Stomach smooth muscle (tissue), 2 donors: ENCODE results near the gene BLVRB.

Experiments
- H3K27ac ChIP-seq: one replicate; pipeline ENCODE4 v1.7.0; 2013; ENCODE audit warnings: mild to moderate bottlenecking, low read length, inconsistent platforms
- H3K27me3 ChIP-seq, 2 donors: one replicate each; pipeline ENCODE4 v1.7.0; 2013; ENCODE audit warnings: low read length in 2 of 2; ENCODE audit not compliant: insufficient read depth in 2 of 2, control insufficient read depth in 1 of 2
- H3K36me3 ChIP-seq, 2 donors: one replicate each; pipeline ENCODE4 v1.7.0; 2013; ENCODE audit warnings: low read length in 2 of 2; ENCODE audit not compliant: control insufficient read depth in 2 of 2, insufficient read depth in 2 of 2
- H3K4me1 ChIP-seq: one replicate; pipeline ENCODE4 v1.7.0; 2013; ENCODE audit warnings: low read length; ENCODE audit not compliant: control insufficient read depth, insufficient read depth
- H3K4me3 ChIP-seq, 2 donors: one replicate each; pipeline ENCODE4 v1.7.0; 2013; ENCODE audit warnings: low read length in 2 of 2
- H3K9ac ChIP-seq, 2 donors: one replicate each; pipeline ENCODE4 v1.7.0; 2013; ENCODE audit warnings: low read length in 2 of 2, mild to moderate bottlenecking in 1 of 2
- H3K9me3 ChIP-seq, 2 donors: one replicate each; pipeline ENCODE4 v1.7.0; 2013; ENCODE audit warnings: low read length in 2 of 2; ENCODE audit not compliant: control insufficient read depth in 2 of 2
- donor health status: healthy.
- donor health status: Pancreatic carcinoma.

BLVRB gene

GRCh38 chr19:40403262-40403984, 62.1 kb downstream of the BLVRB start:
- H3K9ac ChIP-seq: peak overlapping the region in 1 of 2 donors; percentile 29
- peak overlapping the region; percentile 62 for H3K27ac ChIP-seq
- peak overlapping the region; percentile 50 to 72 for H3K4me3 ChIP-seq
- H3K36me3 ChIP-seq: no peaks in the 10 kb centered on the region
- H3K9me3 ChIP-seq: no peaks in the 10 kb centered on the region
- peaks cover 9% of the 10 kb centered on the region for H3K4me1 ChIP-seq
- no peaks in the 10 kb centered on the region for H3K27me3 ChIP-seq

GRCh38 chr19:40400559-40400958, 65.0 kb downstream of the BLVRB start:
- H3K9ac ChIP-seq: no peak overlapping the region
- H3K27me3 ChIP-seq: no peaks in the 10 kb centered on the region
- no peaks in the 10 kb centered on the region for H3K9me3 ChIP-seq
- no peak overlapping the region for H3K27ac ChIP-seq
- peaks cover 9% of the 10 kb centered on the region for H3K4me1 ChIP-seq
- no peaks in the 10 kb centered on the region for H3K36me3 ChIP-seq
- no peak overlapping the region for H3K4me3 ChIP-seq

- no peak overlapping the region for H3K27ac ChIP-seq
- H3K9ac ChIP-seq: no peak overlapping the region
- H3K9me3 ChIP-seq: no peaks in the 10 kb centered on the region
- no peak overlapping the region for H3K4me3 ChIP-seq
- no peaks in the 10 kb centered on the region for H3K27me3 ChIP-seq
- peaks cover 4% of the 10 kb centered on the region for H3K4me1 ChIP-seq
- H3K36me3 ChIP-seq: no peaks in the 10 kb centered on the region
These were observed 67.0 kb downstream of the BLVRB start for GRCh38 chr19:40398417-40399131.
